Upper lobe of right lung (tissue), 1 donor: ENCODE data around the gene DPH5. TPM values are rescaled to one million over a fixed set of nuclear protein-coding genes. Genes with fewer than 3 reads are reported as not detected.

Source experiments
- ATAC-seq: fragments of 200-7000 bp; cut with Tn5 transposase; one replicate; pipeline ENCODE4 v1.9.1; 2020; ENCODE audit warnings: mild to moderate bottlenecking, moderate library complexity
- DNase-seq: peaks from one replicate; pipeline ENCODE4 v3.0.0-alpha.2; 2020
- H3K27ac ChIP-seq: fragments of 200-600 bp; one replicate; pipeline ENCODE4 v1.8.0; 2022
- H3K27me3 ChIP-seq: fragments of 200-600 bp; one replicate; pipeline ENCODE4 v1.8.0; 2022; ENCODE audit warnings: mild to moderate bottlenecking
- H3K36me3 ChIP-seq: fragments of 200-600 bp; one replicate; pipeline ENCODE4 v1.8.0; 2022
- H3K4me1 ChIP-seq: fragments of 200-600 bp; one replicate; pipeline ENCODE4 v1.8.0; 2022
- H3K4me3 ChIP-seq: fragments of 200-600 bp; one replicate; pipeline ENCODE4 v1.8.0; 2022; ENCODE audit warnings: mild to moderate bottlenecking
- H3K9me3 ChIP-seq: fragments of 200-600 bp; one replicate; pipeline ENCODE4 v1.8.0; 2022
- intact Hi-C: fragments of 100-400 bp; cut with DNase I; formaldehyde crosslinking; loops from one replicate; pipeline ENCODE4 v1.11.0; 2022
- total RNA-seq: library from RNA; stranded (reverse); fragmentation: NEBNext Ultra II Directional; extraction: Animal tissue kit (Norgen Biotek cat#: 25700); gene quantifications from one replicate; pipeline ENCODE4 v1.2.1, GENCODE V29; 2021
- TF ChIP-seq, protein P1 (sequence below): fragments of 200-600 bp; IDR thresholded peaks from one replicate; pipeline ENCODE4 v1.8.0; 2022; ENCODE audit warnings: antibody characterized with exemption
- donor health status: DM: no; HTN: yes; CAD: no; lungs with severe emphysema.

Gene DPH5
- total RNA-seq, 1 donor from 2014 or later = 23.8 TPM

DNA sequence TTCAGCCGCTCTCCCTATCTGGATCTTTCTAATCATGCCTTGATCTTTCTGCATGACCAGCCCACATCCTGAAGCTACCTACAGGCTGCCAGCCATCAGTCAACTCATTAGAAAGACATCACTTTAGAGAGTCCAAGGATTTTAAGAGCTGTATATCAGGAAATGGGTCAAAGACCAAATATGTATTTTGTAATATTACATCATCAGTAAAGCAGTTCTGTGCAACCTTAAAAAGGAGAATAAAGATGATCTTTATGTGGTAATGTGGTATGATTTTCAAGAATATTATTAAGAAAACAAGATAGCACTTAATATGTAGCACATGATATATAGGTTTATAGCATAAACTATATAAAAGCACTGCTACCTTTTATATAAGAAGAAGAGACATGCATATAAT is 82.1 kb downstream of the DPH5 start:
- DNase-seq (no peak), ATAC-seq (no peak)
- intact Hi-C loops = no loop called here
- Histone ChIP-seq H3K4me1 (peaks cover 2% of the 10 kb centered on the region), H3K9me3 (no peaks in the 10 kb centered on the region), H3K27me3 (no peaks in the 10 kb centered on the region), H3K36me3 (peaks cover 15% of the 10 kb centered on the region), H3K27ac (no peak overlapping the region), H3K4me3 (no peak overlapping the region)
- TF ChIP-seq, protein P1, sequence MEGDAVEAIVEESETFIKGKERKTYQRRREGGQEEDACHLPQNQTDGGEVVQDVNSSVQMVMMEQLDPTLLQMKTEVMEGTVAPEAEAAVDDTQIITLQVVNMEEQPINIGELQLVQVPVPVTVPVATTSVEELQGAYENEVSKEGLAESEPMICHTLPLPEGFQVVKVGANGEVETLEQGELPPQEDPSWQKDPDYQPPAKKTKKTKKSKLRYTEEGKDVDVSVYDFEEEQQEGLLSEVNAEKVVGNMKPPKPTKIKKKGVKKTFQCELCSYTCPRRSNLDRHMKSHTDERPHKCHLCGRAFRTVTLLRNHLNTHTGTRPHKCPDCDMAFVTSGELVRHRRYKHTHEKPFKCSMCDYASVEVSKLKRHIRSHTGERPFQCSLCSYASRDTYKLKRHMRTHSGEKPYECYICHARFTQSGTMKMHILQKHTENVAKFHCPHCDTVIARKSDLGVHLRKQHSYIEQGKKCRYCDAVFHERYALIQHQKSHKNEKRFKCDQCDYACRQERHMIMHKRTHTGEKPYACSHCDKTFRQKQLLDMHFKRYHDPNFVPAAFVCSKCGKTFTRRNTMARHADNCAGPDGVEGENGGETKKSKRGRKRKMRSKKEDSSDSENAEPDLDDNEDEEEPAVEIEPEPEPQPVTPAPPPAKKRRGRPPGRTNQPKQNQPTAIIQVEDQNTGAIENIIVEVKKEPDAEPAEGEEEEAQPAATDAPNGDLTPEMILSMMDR = no peak

DNA sequence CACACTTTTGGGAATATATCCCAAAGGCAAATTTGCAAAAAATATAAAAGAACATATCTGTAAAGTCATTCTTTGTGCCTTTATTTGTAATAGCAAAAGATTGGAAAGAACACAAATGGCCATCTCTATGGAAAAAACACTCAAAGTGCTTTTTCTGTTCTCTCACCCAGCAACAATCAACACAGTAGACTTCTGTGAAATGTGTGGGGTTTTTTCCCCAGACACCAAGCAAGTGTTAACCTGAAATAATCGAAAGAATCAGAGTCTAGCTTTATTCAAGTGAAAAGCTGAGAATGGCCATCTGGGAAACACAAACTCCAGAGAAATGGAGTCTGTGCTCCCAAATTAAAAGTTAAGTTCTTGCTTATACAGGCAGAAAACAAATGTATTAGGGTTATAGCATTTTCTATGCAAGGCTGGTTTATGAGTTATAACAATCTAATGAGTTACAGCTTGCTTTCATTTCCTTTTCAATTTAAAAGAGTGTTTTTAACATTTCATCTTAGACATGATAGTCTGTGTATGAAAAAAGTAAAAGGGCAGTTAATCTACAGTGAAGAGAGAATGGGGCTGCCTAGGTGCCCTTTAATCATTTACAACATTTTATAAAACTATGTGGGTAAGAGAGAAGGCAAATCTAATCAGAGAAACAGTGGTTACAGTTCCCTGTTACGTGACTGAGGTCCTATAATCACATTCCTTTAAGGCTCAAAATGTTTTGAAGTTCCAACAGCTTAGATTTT is 83.1 kb downstream of the DPH5 start:
- Histone ChIP-seq H3K9me3 (no peaks in the 10 kb centered on the region), H3K4me3 (no peak overlapping the region), H3K4me1 (no peaks in the 10 kb centered on the region), H3K27ac (no peak overlapping the region), H3K27me3 (no peaks in the 10 kb centered on the region), H3K36me3 (peaks cover 15% of the 10 kb centered on the region)
- ATAC-seq = no peak
- DNase-seq = no peak
- TF ChIP-seq, protein P1 = no peak
- intact Hi-C loops = no loop called here

DNA sequence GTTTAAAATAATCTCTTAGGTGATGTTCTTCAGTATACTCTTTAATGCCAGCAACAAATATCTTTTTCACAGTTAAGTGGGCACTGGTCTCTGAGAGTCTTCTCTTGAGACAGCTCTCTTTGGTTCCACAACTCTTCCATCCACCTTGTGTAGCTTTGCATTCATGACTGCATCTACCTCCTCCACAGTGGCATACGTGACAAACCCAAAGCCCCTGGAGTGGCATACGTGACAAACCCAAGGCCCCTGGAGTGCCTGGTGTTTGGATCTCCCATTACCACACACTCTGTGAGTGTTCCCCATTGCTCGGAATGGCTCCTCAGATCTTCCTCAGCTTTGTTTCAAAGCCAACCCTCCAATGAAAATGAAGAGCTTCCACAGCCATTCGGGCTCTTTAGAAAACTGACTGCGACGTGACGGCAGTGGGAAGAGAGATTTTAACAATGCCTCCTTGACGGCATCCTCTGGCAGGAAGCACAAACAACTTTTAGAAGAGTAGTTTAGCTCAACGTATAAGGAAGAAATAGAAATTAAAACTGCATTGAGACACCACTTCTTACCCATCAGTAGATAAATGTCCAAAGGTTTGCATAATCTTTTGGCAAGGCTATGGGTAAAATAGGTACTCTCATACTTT is 83.9 kb downstream of the DPH5 start:
- no peak for ATAC-seq

DNA sequence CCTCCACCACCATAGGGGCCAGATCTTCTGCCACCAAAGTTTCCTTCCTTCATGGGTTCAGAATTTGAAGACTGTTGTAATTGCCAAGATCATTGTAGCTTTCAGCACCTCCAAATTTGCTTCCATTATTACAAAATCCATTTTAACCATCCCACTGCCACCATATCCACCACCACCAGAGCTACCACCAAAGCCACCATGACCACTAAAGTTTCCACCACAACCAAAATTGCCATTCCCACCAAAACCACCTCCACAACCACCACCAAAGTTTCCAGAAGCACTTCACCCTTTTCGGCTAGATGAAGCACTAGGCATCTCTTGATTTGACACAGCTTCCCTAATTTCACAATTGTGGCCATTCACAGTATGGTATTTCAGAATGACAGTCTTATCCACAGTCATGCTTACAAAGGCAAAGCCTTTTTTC is 84.5 kb downstream of the DPH5 start:
- H3K9me3 ChIP-seq = no peaks in the 10 kb centered on the region
- ATAC-seq (no peak), DNase-seq (no peak)
- intact Hi-C loops = no loop called here
- H3K27me3 ChIP-seq = no peaks in the 10 kb centered on the region
- no peak overlapping the region for H3K4me3 ChIP-seq
- peaks cover 19% of the 10 kb centered on the region for H3K36me3 ChIP-seq
- no peak overlapping the region for H3K27ac ChIP-seq
- TF ChIP-seq, protein P1 = no peak
- H3K4me1 ChIP-seq = no peaks in the 10 kb centered on the region

More for the DNA sequence above, 83.9 kb downstream of the DPH5 start:
- H3K4me3 ChIP-seq = no peak overlapping the region
- no peak for DNase-seq
- H3K4me1 ChIP-seq = no peaks in the 10 kb centered on the region
- no peaks in the 10 kb centered on the region for H3K27me3 ChIP-seq
- H3K36me3 ChIP-seq = peaks cover 17% of the 10 kb centered on the region
- TF ChIP-seq, protein P1 = no peak
- no peaks in the 10 kb centered on the region for H3K9me3 ChIP-seq
- H3K27ac ChIP-seq = no peak overlapping the region
- intact Hi-C loops = no loop called here

Other genes with a start within 250 kb of the DPH5 start
- gene EXTL2, start 130.9 kb downstream of the DPH5 start, total RNA-seq = 11.6 TPM
- gene SLC30A7, start 129.7 kb downstream of the DPH5 start, total RNA-seq = 35.1 TPM
- gene S1PR1, start 211.2 kb upstream of the DPH5 start, total RNA-seq = 134 TPM